DMS153 treated with DMSO at 0.1 percent for 48 hours (cell line): ENCODE data around the gene PDZD2.
"Not testable (repeated sequence)": the region's sequence is repeated elsewhere in the genome, so short reads cannot be mapped to it uniquely, and the experiment has no call there.

Experiments used
- DNase-seq: peaks from one replicate; lab custom pipeline; 2025; ENCODE audit not compliant: unreplicated experiment; lab: John Stamatoyannopoulos, UW

PDZD2 gene

DNA sequence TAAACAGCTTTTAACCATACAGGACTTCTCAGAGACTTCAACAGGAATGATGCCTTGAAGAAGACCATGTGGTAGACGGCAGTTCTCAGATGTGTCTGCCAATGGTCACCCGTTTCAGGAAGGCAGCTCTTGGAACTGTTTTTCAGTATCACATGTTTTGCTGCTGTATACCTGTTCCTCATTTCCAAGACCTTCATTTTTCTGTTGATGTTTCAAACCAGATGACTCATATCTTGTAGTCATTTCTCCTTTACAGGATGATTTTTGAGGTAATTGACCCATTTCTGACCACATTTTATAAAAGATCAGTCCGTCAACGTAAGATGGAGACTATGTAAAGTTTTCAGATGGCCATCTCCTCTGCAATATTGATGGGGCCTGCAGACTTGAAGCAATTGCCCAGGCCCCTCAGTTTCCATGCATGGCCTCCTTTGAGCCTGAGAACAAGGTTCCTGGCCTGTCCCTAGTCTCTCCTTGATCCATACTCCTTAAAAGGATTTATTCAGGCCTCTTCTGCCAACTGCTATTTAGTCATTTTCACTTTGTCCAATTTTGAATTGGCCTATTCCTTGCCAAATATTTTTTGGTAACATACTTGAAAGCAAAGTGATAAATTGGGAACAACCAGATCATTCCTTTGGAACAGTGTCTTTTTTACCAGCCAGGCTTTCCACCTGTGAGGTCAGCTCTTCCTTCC is 128.6 kb downstream of the PDZD2 start:
- no peak for DNase-seq

DNA sequence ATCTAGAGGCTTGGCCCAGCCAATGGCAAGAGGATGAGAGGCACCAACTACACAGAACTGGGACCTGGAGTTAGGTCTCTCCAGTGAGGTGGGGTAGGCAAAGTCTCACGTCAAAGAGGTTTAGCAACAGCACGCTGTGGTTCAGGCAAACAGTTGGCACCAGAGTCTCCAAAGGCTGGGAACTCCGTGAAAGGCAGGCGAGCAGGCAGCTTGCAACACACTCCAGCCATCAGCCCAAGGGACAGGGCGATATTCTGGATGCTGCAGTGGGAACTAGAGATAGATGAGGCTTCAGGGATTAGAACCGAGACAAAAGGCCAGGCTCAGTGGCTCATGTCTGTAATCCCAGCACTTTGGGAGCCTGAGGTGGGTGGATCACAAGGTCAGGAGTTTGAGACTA is 129.1 kb downstream of the PDZD2 start:
- no peak for DNase-seq

DNA sequence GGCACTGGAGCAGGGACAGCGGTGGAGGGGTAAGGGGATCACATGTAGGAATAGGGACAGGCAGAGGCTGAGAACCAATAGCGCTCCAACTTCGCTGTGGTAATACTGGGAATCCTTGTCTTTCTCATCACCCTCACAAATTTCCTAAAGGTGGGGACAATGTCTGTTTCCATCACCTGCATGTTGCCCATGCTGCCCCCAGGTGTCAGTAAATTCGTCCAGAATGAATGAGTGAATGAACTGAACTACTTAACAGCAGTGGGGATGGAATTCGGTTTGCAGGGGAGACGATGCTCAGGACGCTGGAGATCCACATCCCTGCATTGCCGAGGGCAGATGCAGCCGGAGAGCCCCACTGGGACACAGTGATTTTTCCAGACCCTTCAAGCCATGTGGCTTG is 129.9 kb downstream of the PDZD2 start:
- no peak for DNase-seq

DNA sequence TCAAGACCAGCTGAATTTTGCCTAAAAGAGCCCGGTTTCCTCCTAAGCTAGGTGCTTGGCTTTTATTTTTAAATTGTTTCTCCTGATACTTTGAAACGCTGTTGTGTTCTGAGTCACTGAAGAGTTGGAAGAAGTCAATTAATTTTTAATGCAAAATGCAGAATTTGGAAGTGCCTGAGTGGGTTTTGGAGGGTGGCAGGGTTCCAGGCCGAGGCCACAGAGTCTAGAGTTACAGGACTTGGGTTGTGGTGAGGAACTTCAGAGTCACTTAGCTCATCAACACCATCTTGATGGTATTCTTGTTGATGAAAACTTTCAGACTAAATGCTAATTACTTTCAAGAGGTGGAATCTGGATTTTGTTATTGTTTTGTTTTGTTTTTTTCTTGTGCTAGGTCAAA is 130.6 kb downstream of the PDZD2 start:
- DNase-seq, result no peak

DNA sequence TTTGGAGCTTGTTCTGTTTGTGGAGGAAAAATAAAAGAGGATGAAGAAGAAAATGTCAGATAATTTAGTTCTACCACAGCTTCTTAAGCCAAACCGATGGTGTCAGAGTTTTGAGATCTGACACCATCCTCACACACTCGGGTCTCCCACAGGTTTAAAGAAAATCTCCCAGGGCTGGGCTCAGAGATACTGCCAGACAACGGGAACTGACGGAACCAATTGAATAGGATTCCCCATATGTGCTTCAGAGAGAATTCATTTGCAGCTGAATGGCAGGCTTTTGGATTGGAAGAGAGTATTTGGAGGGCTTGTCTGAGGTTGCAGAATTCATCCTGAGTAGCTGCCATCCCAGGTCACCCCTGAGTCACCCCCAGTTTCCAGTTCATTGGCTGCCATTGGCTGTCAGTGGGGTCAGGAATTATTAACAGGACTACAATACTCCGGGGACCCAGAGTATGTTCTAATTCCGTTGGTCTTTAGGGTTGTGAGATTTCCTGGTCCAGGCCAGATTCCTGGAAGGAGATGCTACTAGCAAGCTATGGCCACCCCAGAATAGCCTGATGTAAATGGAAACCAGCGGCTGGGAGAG is 131.3 kb downstream of the PDZD2 start:
- no peak for DNase-seq

DNA sequence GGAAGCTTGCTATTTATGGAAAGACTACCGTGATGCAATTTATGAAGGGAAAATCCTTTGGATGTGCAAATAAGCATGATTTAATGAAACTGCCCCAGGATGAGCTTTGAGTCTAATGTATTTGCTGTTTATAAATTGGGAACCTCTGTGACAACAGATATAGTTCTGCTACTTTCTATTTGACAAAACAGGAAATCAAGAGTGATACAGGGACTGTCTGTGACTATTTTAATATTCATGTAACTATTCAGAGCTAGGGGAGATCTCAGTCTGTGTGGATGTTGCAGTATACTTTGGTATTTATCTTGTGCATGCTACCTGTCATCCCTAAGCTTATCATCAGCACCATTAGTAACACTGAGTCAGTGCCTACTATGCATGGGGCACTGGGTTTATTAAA is 132.1 kb downstream of the PDZD2 start:
- no peak for DNase-seq

DNA sequence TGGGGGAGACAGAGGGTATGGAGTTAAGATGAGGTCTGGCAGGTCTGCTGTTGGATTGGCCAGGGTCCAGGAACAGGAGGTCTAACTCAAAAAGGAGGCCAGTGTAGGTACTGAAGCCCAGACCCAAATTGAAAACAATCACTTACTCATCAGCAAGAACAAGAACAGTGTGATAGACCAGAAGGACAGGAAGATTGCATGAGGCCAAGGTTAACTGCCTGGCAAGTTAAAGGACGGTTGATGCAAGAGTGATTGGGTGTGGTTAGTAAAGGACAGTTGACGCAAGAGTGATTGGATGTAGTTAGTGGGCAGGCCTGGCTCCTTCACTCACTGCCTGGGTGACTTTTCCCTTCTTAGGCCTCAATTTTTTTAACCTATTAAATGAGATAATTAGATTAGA is 132.6 kb downstream of the PDZD2 start:
- no peak for DNase-seq

DNA sequence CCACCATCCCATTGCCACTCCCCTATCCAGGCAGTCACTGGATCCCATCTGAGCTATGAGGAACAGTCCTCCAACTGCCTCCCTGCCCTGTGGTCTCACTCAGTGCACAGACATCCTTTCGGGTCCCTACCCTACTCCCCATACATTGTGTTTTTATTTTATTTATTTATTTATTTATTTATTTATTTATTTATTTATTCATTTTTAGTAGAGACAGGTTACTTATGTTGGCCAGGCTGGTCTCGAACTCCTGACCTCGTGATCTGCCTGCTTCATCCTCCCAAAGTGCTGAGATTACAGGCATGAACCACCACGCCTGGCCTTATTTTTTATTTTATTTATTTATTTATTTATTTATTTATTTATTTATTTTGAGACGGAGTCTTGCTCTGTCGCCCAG is 137.4 kb downstream of the PDZD2 start:
- DNase-seq, result not testable (repeated sequence)

DNA sequence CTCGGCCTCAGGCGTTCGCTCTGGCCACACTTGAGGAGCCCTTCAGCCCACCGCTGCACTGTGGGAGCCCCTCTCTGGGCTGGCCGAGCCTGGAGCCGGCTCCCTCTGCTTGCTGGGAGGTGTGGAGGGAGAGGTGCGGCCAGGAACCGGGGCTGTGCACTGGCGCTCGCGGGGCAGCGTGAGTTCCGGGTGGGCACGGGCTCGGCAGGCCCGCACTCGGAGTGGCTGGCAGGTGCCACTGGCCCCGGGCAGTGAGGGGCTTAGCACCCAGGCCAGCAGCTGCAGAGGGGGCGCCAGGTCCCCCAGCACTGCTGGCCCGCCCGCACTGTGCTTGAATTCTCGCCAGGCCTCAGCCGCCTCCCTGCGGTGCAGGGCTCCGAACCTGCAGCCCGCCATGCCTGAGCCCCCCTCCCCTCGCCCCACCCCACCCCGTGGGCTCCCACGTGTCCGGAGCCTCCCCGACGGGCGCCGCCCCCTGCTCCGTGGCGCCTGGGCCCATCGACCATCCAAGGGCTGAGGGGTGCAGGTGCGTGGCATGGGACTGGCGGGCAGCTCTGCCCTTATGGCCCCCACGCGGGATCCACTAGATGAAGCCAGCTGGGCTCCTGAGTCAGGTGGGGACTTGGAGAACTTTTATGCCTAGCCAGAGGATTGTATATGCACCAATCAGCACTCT is 138.2 kb downstream of the PDZD2 start:
- DNase-seq, result no peak

DNA sequence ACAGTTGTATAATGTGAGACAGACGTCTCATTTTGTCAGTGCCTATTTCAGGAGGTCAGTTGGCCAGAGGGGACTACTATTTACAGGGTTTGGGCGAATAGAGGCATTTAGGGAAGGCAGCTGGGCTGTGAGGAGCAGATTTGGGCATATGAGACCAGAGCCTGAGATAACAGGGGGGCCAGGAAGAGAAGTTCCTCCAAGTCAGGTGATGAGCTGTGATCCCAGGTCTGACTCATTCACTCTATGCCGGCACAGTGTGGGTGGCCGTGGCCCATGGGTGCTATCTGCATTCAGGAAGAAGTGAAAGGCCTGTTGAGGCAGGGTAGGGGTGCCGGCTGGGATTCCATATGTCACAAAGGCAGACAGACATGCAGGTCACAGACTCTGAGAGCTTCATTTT is 142.8 kb downstream of the PDZD2 start:
- no peak for DNase-seq

DNA sequence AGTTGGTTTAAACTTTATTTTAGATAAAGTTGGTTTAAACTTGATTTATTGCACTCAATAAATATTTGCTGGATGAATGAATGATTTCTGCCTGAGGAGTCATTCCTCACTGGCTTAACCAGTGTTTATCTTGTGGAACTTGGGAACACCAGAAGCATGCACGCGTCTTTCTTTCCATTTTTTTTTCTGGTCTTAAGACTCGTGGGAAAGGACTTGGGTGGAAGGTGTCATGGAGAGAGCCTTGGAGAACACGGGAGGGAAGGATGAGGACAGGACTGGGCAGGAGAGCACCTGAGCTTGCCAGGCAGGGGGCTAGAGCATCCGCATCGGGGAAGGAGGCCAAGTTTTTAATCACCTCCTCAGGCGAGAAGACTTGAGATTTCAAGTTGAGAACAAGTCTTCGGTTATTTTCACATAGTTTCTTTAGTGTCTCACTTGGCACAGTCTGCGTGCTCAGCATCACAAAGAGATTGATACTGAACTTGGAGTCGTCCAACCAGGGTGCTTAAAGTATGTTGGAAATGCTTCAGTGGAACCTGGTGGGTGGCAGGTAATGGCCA is 144.2 kb downstream of the PDZD2 start:
- no peak for DNase-seq

DNA sequence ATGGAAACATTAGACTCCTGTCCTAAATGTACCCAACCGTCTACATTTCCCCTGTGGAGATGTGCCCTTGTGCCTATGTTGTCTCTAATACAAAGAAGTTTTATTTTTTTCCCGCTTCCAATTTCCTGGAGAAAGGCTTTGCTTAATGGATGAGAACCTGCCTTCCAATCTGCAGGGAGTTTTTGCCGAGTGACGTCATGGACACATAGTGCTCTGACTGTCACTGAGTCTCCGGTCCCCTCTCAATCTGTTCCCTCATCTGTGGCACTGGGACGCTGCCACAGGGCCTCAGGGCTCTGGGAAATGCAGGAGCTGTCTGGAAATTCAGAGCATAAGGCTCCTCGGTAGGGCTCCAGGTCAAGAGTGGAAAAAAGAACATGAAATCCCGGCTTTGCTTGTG is 144.8 kb downstream of the PDZD2 start:
- no peak for DNase-seq

DNA sequence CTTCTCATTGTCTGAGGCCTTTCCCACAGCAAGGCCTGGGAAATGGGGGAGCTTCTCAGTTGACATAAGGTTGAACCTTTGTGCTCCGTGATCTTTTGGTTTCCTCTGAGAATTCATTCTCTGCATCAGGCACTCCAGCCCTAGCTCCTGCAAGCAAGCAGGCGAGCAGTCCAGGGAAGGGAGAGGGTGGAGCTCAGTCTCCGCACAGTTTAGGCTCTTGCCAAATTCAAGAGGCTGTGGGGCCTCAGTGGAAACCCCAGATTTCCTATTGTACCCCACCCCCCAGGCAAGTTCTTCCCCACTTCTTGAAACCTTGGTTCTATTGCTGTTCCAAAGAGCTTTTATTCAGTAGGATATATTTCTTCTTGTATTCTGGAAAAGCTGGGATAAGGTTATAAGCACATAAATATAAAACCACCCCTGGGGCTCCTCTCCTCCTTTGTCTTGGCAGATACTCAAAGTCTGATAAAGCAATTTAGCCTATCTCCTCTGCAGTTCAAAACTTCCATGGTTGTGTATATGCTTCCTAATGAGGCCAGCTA is 147.2 kb downstream of the PDZD2 start:
- DNase-seq, result no peak

DNA sequence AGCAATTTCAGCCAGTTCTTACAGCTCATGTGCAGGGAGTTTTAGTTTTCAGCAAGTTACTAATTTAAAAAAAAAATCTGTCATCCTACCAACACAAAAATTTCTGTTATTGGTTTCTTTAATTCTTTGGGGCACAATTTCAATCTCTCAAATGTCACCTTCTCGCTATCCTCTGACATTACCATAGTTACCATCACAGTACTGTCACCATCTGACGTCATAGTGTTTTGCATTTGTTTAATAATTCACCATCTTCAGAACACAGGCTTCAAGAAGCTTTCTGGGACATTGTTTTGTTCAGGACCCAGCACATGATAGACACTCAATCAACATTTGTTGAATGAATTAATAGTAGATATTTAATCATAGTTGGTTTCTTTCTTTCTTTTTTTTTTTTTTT is 155.1 kb downstream of the PDZD2 start:
- DNase-seq, result no peak

DNA sequence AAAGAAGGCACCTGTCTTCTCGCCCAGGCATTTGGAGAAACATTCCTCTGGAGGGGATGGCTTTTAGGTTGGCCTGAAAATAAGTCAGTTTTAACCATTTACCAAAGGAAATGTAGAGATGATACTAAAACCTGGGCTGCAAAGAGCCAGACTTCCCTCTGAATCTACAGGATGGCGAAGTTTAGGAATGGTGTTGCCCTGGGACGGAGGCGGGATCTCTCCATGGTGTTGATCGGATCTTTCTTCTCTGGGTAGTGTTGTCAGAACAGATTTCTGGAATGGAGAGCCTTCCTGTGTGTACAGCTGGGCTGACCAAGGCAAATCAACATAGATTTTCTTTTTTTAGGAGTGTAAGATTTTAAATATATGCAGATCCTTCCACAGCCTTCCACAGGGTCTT is 159.2 kb downstream of the PDZD2 start:
- no peak for DNase-seq

DNA sequence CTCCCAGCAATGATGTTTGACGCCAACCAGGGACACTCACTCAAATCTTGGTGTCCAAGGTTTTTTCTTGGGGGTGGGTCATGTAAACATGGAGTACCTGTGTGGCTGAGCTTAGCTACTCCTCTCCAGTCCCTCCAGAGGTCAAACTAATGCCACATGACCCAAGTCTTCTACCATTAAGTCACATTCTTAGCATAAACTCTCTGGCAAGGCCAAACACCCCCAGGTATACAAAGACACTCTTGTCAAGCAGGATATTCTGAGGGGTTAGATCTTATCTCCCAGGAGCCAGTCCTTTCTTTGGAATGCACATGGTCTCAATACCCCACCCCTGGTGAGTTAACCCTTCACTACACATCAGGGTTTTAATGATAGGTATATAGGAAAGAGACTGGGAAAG is 161.4 kb downstream of the PDZD2 start:
- no peak for DNase-seq

DNA sequence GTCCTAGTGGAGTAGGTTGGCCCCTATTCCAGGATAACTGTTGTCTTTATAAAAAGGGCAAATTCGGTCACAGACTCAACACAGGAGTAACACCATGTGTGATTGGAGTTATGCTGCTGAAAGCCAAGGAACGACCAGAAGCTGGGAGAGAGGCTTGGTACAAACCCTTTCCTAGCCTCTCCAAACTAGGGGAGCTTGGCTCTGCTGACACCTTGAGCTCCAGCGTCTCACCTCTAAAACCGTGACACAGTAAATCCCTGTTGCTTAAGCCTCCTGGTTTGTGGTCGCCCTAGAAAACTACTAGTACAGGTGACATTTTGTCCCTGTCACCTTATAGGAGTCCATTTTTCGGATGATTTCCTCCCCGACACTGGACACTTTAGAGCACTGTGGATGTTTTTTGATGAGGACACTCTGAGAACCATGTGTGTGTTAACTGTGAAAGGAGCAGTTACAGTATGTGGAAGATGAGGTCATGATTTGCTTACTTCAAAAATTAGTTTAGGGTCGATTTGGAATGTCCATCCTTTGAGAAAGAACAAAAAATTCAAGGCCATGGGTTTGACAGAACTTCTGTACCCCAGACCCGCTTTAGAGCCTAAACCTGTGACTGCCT is 167.0 kb downstream of the PDZD2 start:
- DNase-seq, result no peak

DNA sequence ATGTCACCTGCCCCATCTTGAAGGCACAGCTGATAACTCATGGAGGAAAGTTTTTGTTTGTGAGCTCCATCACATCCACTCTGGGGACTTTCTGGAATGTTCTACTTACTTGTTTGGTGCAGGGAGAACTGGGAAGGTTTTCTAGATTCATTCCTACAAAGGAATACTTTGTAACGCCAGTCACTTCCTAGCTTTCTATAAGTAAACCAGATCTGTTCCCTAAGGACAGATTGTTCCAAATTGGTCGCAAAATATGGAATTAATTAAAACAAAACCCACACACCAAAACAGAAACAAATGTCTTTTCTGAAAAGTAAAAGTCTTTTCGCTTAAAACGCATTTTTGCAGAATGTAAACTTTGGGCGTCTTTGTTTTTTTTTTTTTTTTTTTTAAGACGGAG is 167.6 kb downstream of the PDZD2 start:
- no peak for DNase-seq

DNA sequence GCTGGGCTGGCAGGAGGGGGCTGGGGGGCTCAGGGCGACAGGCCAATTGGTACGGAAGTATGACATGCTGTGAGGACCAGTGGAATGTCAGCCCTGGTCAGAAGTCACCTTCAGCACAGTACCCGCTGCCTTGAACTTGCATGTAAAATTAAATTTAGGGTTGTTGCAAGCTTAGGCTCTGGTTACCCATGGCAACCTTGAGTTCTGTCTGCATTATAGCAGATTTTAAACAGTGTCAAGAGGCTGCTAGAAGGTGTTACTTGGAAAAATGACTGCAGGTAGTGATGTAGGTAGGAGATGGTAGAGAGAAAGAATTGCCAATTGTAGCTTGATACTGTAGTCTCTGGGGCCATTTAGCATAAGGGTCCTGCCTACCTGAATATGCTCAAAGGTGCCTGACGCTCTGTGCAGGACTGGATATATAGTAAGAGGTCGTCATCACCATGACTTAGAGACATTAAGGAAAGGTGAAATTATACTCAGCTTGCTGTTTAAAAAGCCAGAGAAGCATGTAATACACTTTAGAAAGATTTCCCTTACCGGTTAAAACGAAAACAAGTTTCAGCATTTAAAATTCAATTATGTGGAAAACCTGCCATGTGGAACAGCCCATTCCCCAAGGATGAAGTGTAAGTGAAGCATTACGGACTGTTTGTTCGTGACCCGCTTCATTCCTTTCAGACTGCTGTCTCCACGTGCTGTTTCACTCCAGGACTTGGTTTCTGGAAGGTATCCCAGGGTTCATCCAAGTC is 169.0 kb downstream of the PDZD2 start:
- no peak for DNase-seq

DNA sequence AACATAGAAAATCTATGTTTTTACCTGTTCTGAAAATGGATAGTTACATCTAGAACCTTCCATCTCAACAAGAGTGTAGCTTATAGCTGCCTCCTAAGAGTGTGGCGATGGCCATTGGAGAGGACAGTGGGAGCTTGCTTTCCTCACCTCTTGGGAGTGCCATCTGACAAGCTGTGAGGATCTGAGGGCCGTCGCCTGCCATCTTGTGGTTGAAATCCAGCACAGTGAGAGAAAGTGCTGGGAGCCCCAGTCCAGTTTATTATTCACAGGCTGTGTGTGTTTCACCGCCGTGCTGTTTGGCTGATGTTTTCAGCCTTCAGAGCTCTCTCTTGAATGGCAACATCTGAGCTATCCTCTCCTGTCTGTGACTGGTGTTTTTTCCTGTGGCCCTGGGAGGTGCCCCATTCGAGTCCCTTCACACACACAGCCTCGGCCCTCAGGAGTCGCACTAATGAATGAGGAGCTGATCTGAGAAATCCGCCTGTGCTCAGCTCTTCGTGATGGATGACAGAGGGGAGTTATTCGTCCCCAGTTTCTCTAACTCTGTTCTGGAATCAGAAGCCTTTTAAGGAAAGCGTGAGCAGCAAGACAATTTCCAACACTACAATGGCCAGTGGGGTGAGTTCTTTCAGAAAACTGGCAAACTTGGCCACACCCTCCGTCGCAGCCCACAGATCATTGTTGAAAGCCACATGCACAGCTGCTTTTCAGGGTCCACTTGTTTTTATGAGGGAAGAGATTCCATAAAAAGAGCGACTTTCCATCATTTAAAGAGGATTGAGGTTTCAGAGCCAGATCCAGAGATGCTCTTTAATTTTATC is 170.3 kb downstream of the PDZD2 start:
- peak; percentile 81 for DNase-seq
